Panc1 (cell line): ENCODE results near the gene GNAS. TPM values are rescaled to one million over a fixed set of nuclear protein-coding genes. Genes with fewer than 3 reads are reported as not detected.

Source experiments
- ATAC-seq: fragments of 200-7000 bp; cut with Tn5 transposase; 2 replicates; pipeline ENCODE4 v1.9.1; 2020; ENCODE audit warnings: mild to moderate bottlenecking, moderate library complexity
- BruUV-seq: library from RNA; stranded (reverse); fragments of 400-500 nt; replicated peaks from 2 replicates; lab custom pipeline; 2021; lab: Mats Ljungman, UMichigan
- CTCF ChIA-PET: fragments of 300-600 bp; sonication (Branson Sonifier 250); formaldehyde crosslinking; loops from one replicate; lab custom pipeline; 2022; ENCODE audit warnings: antibody characterized with exemption; lab: Charles Lee
- POLR2A ChIA-PET: fragments of 300-600 bp; sonication (Branson Sonifier 250); formaldehyde crosslinking; loops from one replicate; lab custom pipeline; 2022; ENCODE audit warnings: antibody characterized with exemption; lab: Charles Lee
- DNase-seq: peaks from one replicate; pipeline ENCODE4 v3.0.0-alpha.2; 2010; ENCODE audit warnings: low read depth, low spot score
- H3K27ac ChIP-seq: 2 replicates; pipeline ENCODE4 v1.5.1; 2011; ENCODE audit warnings: mild to moderate bottlenecking, low read length, inconsistent platforms
- H3K27me3 ChIP-seq: fragments of 200-500 bp; sonication (Bioruptor generic); 2 replicates; pipeline ENCODE4 v1.6.0; 2014; ENCODE audit warnings: low read length, inconsistent platforms; ENCODE audit not compliant: control insufficient read depth, insufficient read depth
- H3K36me3 ChIP-seq: fragments of 200-500 bp; sonication (Bioruptor generic); 2 replicates; pipeline ENCODE4 v1.5.1; 2014; ENCODE audit warnings: inconsistent platforms, mild to moderate bottlenecking, low read length, moderate library complexity; ENCODE audit not compliant: control insufficient read depth, insufficient read depth
- H3K4me1 ChIP-seq: 2 replicates; pipeline ENCODE4 v1.5.1; 2011; ENCODE audit warnings: inconsistent platforms, mild to moderate bottlenecking, low read length, moderate library complexity; ENCODE audit not compliant: control insufficient read depth, insufficient read depth
- H3K4me3 ChIP-seq, 2 experiments: 2 replicates each; pipeline ENCODE4 v1.5.1; 2011 to 2012; ENCODE audit warnings: low read depth in 2 of 2, low read length in 2 of 2, mild to moderate bottlenecking in 2 of 2, inconsistent platforms in 1 of 2, moderate library complexity in 1 of 2
- H3K9me3 ChIP-seq: fragments of 200-500 bp; sonication (Bioruptor generic); 2 replicates; pipeline ENCODE4 v1.5.1; 2014; ENCODE audit warnings: low read depth, mild to moderate bottlenecking, inconsistent platforms, low read length, moderate library complexity; ENCODE audit not compliant: control insufficient read depth, insufficient read depth
- CTCF ChIP-seq: fragments of 450-650 bp; IDR thresholded peaks from 2 replicates; pipeline ENCODE4 v1.5.1; 2017; ENCODE audit warnings: mild to moderate bottlenecking
- POLR2AphosphoS5 ChIP-seq: IDR thresholded peaks from 2 replicates; pipeline ENCODE4 v1.6.1; 2012; ENCODE audit warnings: mild to moderate bottlenecking, low read depth, low read length, moderate library complexity
- REST ChIP-seq, 2 experiments: IDR thresholded peaks; 2 replicates each; pipeline ENCODE4 v1.6.1; 2011 to 2012; ENCODE audit warnings: low read depth in 2 of 2, control low read depth in 1 of 2, low read length in 1 of 2, mild to moderate bottlenecking in 1 of 2, moderate library complexity in 1 of 2; ENCODE audit not compliant: insufficient read depth in 1 of 2
- SIN3A ChIP-seq: IDR thresholded peaks from 2 replicates; pipeline ENCODE4 v1.6.1; 2012; ENCODE audit warnings: low read depth, mild to moderate bottlenecking, low read length, moderate library complexity, borderline replicate concordance; ENCODE audit not compliant: insufficient read depth
- TCF7L2 ChIP-seq: IDR thresholded peaks from 2 replicates; pipeline ENCODE4 v1.6.1; 2011; ENCODE audit warnings: mild to moderate bottlenecking, low read depth, low read length, inconsistent platforms
- in situ Hi-C: cut with HindIII; loops from 2 replicates; pipeline ENCODE4 v1.10.0; 2016; ENCODE audit warnings: low sequenced_read_pairs, low pct_unique_long_range_greater_than_20kb
- intact Hi-C: fragments of 100-400 bp; cut with micrococcal nuclease; formaldehyde crosslinking; loops from one replicate; pipeline ENCODE4 v1.10.0; 2022; ENCODE audit not compliant: unreplicated experiment
- total RNA-seq: library from RNA; stranded (reverse); gene quantifications from one replicate; pipeline ENCODE4 v1.2.1, GENCODE V29; 2021; ENCODE audit not compliant: unreplicated experiment

GNAS gene
- total RNA-seq, 1 experiment from 2014 or later, result 756 TPM

- ChIA-PET POLR2A (no interaction called here), CTCF (no interaction called here)
- no peaks in the 10 kb centered on the region for H3K4me1 ChIP-seq
- no peak for TF ChIP-seq SIN3A
- H3K27ac ChIP-seq, result no peak overlapping the region
- no TSS peak for BruUV-seq
- in situ Hi-C loops, result no loop called here
- no peaks in the 10 kb centered on the region for H3K36me3 ChIP-seq
- no peak for DNase-seq
- H3K4me3 ChIP-seq, result no peak overlapping the region
- ATAC-seq, result no peak
- H3K9me3 ChIP-seq, result no peaks in the 10 kb centered on the region
- H3K27me3 ChIP-seq, result peaks cover 5% of the 10 kb centered on the region; the same call in 1 of the 2 replicates
- intact Hi-C loops, result no loop called here
Measured at GRCh38 chr20:58926802-58927489, 74.4 kb downstream of the GNAS start.

GRCh38 chr20:58927490-58928061 lies 75.1 kb downstream of the GNAS start:
- CTCF ChIA-PET, result no interaction called here
- no TSS peak for BruUV-seq
- H3K4me1 ChIP-seq, result no peaks in the 10 kb centered on the region

More at GRCh38 chr20:58927490-58928061, 75.1 kb downstream of the GNAS start:
- Histone ChIP-seq H3K9me3 (no peaks in the 10 kb centered on the region), H3K27ac (no peak overlapping the region), H3K4me3 (no peak overlapping the region), H3K36me3 (no peaks in the 10 kb centered on the region), H3K27me3 (peaks cover 2% of the 10 kb centered on the region; the same call in 1 of the 2 replicates)
- DNase-seq, result no peak
- intact Hi-C loops, result no loop called here
- POLR2A ChIA-PET, result no interaction called here
- TF ChIP-seq POLR2AphosphoS5, result no peak
- no peak for TF ChIP-seq CTCF
- no peak for TF ChIP-seq REST (IDR thresholded peaks at IDR 0.05; ENCODE audit: insufficient read depth in 1 of 2, low read depth in 2 of 2, low read length in 1 of 2)
- no peak for TF ChIP-seq TCF7L2
- TF ChIP-seq SIN3A, result no peak
- in situ Hi-C loops, result no loop called here
- no peak for ATAC-seq
